Trophoblast cell (in vitro differentiated cells and primary cell): ENCODE measurements around the gene DNAH9.

Experiments
- DNase-seq, 2 donors: peaks; one replicate each; pipeline ENCODE4 v3.0.0-alpha.2; 2016
- H2AFZ ChIP-seq: 2 replicates; pipeline ENCODE4 v1.6.1; 2013; ENCODE audit warnings: low read length, moderate library complexity, mild to moderate bottlenecking; ENCODE audit not compliant: insufficient read depth, poor library complexity
- H2AK5ac ChIP-seq: 2 replicates; pipeline ENCODE4 v1.6.1; 2013; ENCODE audit warnings: mild to moderate bottlenecking, low read length
- H2BK120ac ChIP-seq: 2 replicates; pipeline ENCODE4 v1.6.1; 2013; ENCODE audit warnings: low read length, mild to moderate bottlenecking, moderate library complexity; ENCODE audit not compliant: insufficient read depth, poor library complexity
- H2BK12ac ChIP-seq: 2 replicates; pipeline ENCODE4 v1.6.1; 2013; ENCODE audit warnings: mild to moderate bottlenecking, low read length, moderate library complexity
- H2BK5ac ChIP-seq: 2 replicates; pipeline ENCODE4 v1.6.1; 2013; ENCODE audit warnings: low read length, low read depth, moderate library complexity, mild to moderate bottlenecking; ENCODE audit not compliant: poor library complexity
- H3K14ac ChIP-seq: 2 replicates; pipeline ENCODE4 v1.6.1; 2013; ENCODE audit warnings: mild to moderate bottlenecking, low read length
- H3K18ac ChIP-seq: 2 replicates; pipeline ENCODE4 v1.6.1; 2013; ENCODE audit warnings: mild to moderate bottlenecking, low read length
- H3K23ac ChIP-seq: 2 replicates; pipeline ENCODE4 v1.6.1; 2013; ENCODE audit warnings: low read length
- H3K27ac ChIP-seq: 2 replicates; pipeline ENCODE4 v1.5.1; 2013; ENCODE audit warnings: low read depth, mild to moderate bottlenecking, inconsistent platforms, low read length, moderate library complexity
- H3K27me3 ChIP-seq: 2 replicates; pipeline ENCODE4 v1.6.1; 2013; ENCODE audit warnings: inconsistent platforms, mild to moderate bottlenecking, low read length, moderate library complexity; ENCODE audit not compliant: insufficient read depth
- H3K36me3 ChIP-seq, 2 experiments: 1 replicate in 1 of 2; 2 replicates in 1 of 2; pipeline ENCODE4 v1.6.1; 2013; ENCODE audit warnings: low read length in 2 of 2, mild to moderate bottlenecking in 2 of 2, moderate library complexity in 1 of 2; ENCODE audit not compliant: insufficient read depth in 2 of 2, control insufficient read depth in 1 of 2
- H3K4ac ChIP-seq: 2 replicates; pipeline ENCODE4 v1.6.1; 2013; ENCODE audit warnings: low read depth, mild to moderate bottlenecking, low read length, moderate library complexity
- H3K4me1 ChIP-seq, 2 experiments: 1 replicate in 1 of 2; 2 replicates in 1 of 2; pipeline ENCODE4 v1.6.1; 2013; ENCODE audit warnings: low read length in 2 of 2, mild to moderate bottlenecking in 2 of 2, moderate library complexity in 1 of 2; ENCODE audit not compliant: insufficient read depth in 2 of 2, control insufficient read depth in 1 of 2
- H3K4me2 ChIP-seq: 2 replicates; pipeline ENCODE4 v1.6.1; 2013; ENCODE audit warnings: inconsistent platforms, mild to moderate bottlenecking, low read length, moderate library complexity
- H3K4me3 ChIP-seq: 2 replicates; pipeline ENCODE4 v1.5.1; 2013; ENCODE audit warnings: mild to moderate bottlenecking, low read depth, low read length, inconsistent platforms
- H3K79me1 ChIP-seq: one replicate; pipeline ENCODE4 v1.6.1; 2013; ENCODE audit warnings: low read length
- H3K79me2 ChIP-seq: 2 replicates; pipeline ENCODE4 v1.6.1; 2013; ENCODE audit warnings: low read length, mild to moderate bottlenecking; ENCODE audit not compliant: control insufficient read depth, insufficient read depth, poor library complexity
- H3K9ac ChIP-seq: 2 replicates; pipeline ENCODE4 v1.6.1; 2013; ENCODE audit warnings: mild to moderate bottlenecking, low read length
- H3K9me3 ChIP-seq: 2 replicates; pipeline ENCODE4 v1.6.1; 2013; ENCODE audit warnings: low read depth, mild to moderate bottlenecking, control low read depth, inconsistent platforms, low read length; ENCODE audit not compliant: insufficient read depth
- H4K12ac ChIP-seq: 2 replicates; pipeline ENCODE4 v1.6.1; 2013; ENCODE audit warnings: low read depth, mild to moderate bottlenecking, low read length, moderate library complexity
- H4K8ac ChIP-seq: 2 replicates; pipeline ENCODE4 v1.6.1; 2013; ENCODE audit warnings: low read depth, mild to moderate bottlenecking, low read length, moderate library complexity
- H4K91ac ChIP-seq: one replicate; pipeline ENCODE4 v1.6.1; 2013; ENCODE audit warnings: low read depth, mild to moderate bottlenecking, low read length, moderate library complexity
- WGBS: extraction: QIAGEN DNeasy Blood & Tissue Kit; methylation state at CpG from one replicate; pipeline ENCODE4 v1.1.7; 2013; ENCODE audit warnings: missing lambda C conversion rate; ENCODE audit not compliant: insufficient read length, insufficient coverage; ENCODE audit errors: extremely low coverage; 5-methylcytosine and 5-hydroxymethylcytosine counted together

DNAH9 gene

GRCh38 chr17:11622492-11622891 is 24.2 kb downstream of the DNAH9 start:
- H3K23ac ChIP-seq: peak overlapping the region; percentile 85
- H2BK5ac ChIP-seq: no peak overlapping the region
- H2BK12ac ChIP-seq: no peak overlapping the region
- no peak overlapping the region for H3K4me3 ChIP-seq
- no peak overlapping the region for H2BK120ac ChIP-seq
- H3K4ac ChIP-seq: no peak overlapping the region
- no peak overlapping the region for H3K14ac ChIP-seq
- no peak for DNase-seq
- H3K4me2 ChIP-seq: no peak overlapping the region
- H3K79me1 ChIP-seq: no peaks in the 10 kb centered on the region
- H3K4me1 ChIP-seq: no peaks in the 10 kb centered on the region
- H2AK5ac ChIP-seq: no peak overlapping the region
- no peaks in the 10 kb centered on the region for H3K79me2 ChIP-seq
- no peaks in the 10 kb centered on the region for H3K9me3 ChIP-seq
- no CpG with 5 or more reads among the region's 5 CpGs for WGBS
- H3K27ac ChIP-seq: no peak overlapping the region
- H4K12ac ChIP-seq: no peak overlapping the region
- H3K36me3 ChIP-seq: no peaks in the 10 kb centered on the region
- H3K18ac ChIP-seq: no peak overlapping the region
- H3K27me3 ChIP-seq: no peaks in the 10 kb centered on the region
- no peak overlapping the region for H3K9ac ChIP-seq
- H4K91ac ChIP-seq: no peak overlapping the region
- H2AFZ ChIP-seq: no peak overlapping the region
- H4K8ac ChIP-seq: no peak overlapping the region

GRCh38 chr17:11624976-11625375 is 26.7 kb downstream of the DNAH9 start:
- Histone ChIP-seq H3K27ac (no peak overlapping the region), H2BK120ac (no peak overlapping the region), H2AFZ (no peak overlapping the region), H3K79me1 (no peaks in the 10 kb centered on the region), H3K18ac (no peak overlapping the region), H3K79me2 (no peaks in the 10 kb centered on the region), H3K4me3 (no peak overlapping the region), H3K36me3 (no peaks in the 10 kb centered on the region), H3K9me3 (no peaks in the 10 kb centered on the region), H2AK5ac (no peak overlapping the region), H4K91ac (no peak overlapping the region), H3K23ac (no peak overlapping the region), H2BK5ac (no peak overlapping the region), H3K27me3 (no peaks in the 10 kb centered on the region), H3K9ac (no peak overlapping the region), H3K4me1 (no peaks in the 10 kb centered on the region), H2BK12ac (no peak overlapping the region), H3K4ac (no peak overlapping the region), H3K14ac (no peak overlapping the region), H4K8ac (no peak overlapping the region), H4K12ac (no peak overlapping the region), H3K4me2 (no peak overlapping the region)
- WGBS: no CpG with 5 or more reads among the region's 6 CpGs
- DNase-seq: no peak

GRCh38 chr17:11625878-11626277 is 27.6 kb downstream of the DNAH9 start:
- Histone ChIP-seq H2BK12ac (no peak overlapping the region), H3K18ac (no peak overlapping the region), H4K91ac (no peak overlapping the region), H3K36me3 (no peaks in the 10 kb centered on the region), H3K79me2 (no peaks in the 10 kb centered on the region), H3K79me1 (no peaks in the 10 kb centered on the region), H3K4me1 (no peaks in the 10 kb centered on the region), H4K8ac (no peak overlapping the region), H3K27me3 (no peaks in the 10 kb centered on the region), H3K27ac (no peak overlapping the region), H2AK5ac (no peak overlapping the region), H2BK5ac (no peak overlapping the region), H3K4me3 (no peak overlapping the region), H3K9ac (no peak overlapping the region), H3K14ac (no peak overlapping the region), H3K9me3 (no peaks in the 10 kb centered on the region), H3K4ac (no peak overlapping the region), H3K4me2 (no peak overlapping the region), H4K12ac (no peak overlapping the region), H2BK120ac (no peak overlapping the region), H2AFZ (no peak overlapping the region), H3K23ac (no peak overlapping the region)
- DNase-seq: no peak
- no CpG with 5 or more reads among the region's 3 CpGs for WGBS

- DNase-seq: no peak
- Histone ChIP-seq H3K79me1 (no peaks in the 10 kb centered on the region), H3K14ac (no peak overlapping the region), H3K27ac (no peak overlapping the region), H4K12ac (no peak overlapping the region), H3K4me2 (no peak overlapping the region), H3K9ac (peak overlapping the region; percentile 36), H2BK120ac (no peak overlapping the region), H3K36me3 (no peaks in the 10 kb centered on the region), H3K4me1 (no peaks in the 10 kb centered on the region), H4K8ac (no peak overlapping the region), H3K9me3 (no peaks in the 10 kb centered on the region), H3K23ac (no peak overlapping the region), H3K27me3 (no peaks in the 10 kb centered on the region), H2BK5ac (no peak overlapping the region), H3K4me3 (peak overlapping the region; percentile 3), H3K4ac (no peak overlapping the region), H3K18ac (no peak overlapping the region), H2AFZ (no peak overlapping the region), H2BK12ac (no peak overlapping the region), H2AK5ac (no peak overlapping the region), H4K91ac (no peak overlapping the region), H3K79me2 (no peaks in the 10 kb centered on the region)
- no CpG with 5 or more reads among the region's 7 CpGs for WGBS
Measured at GRCh38 chr17:11627301-11627940, 29.2 kb downstream of the DNAH9 start.
